Esophagus squamous epithelium (tissue), 5 donors: ENCODE measurements around the gene TEAD4. TPM values are rescaled to one million over a fixed set of nuclear protein-coding genes. Genes with fewer than 3 reads are reported as not detected.

Experiments used
- DNase-seq: peaks from one replicate; lab custom pipeline; 2025; lab: John Stamatoyannopoulos, UW
- H3K27ac ChIP-seq, 4 donors: fragments of 200-600 bp; sonication (generic); one replicate each; pipeline ENCODE4 v1.5.1; 2016 to 2019; ENCODE audit warnings: mild to moderate bottlenecking in 1 of 4
- H3K27me3 ChIP-seq, 4 donors: fragments of 200-600 bp; sonication (generic); 1 replicate in 3 of 4; 2 replicates in 1 of 4; pipeline versions ENCODE4 v1.5.1 to v1.6.0; 2017 to 2021; ENCODE audit warnings: antibody characterized with exemption in 1 of 4
- H3K36me3 ChIP-seq, 3 donors: fragments of 200-600 bp; sonication (generic); one replicate each; pipeline ENCODE4 v1.5.1; 2016 to 2019
- H3K4me1 ChIP-seq, 3 donors: fragments of 200-600 bp; sonication (generic); one replicate each; pipeline ENCODE4 v1.5.1; 2017 to 2019
- H3K4me3 ChIP-seq, 4 donors: fragments of 200-600 bp; sonication (generic); 1 replicate in 3 of 4; 2 replicates in 1 of 4; pipeline ENCODE4 v1.5.1; 2016 to 2019; ENCODE audit warnings: mild to moderate bottlenecking in 2 of 4, moderate library complexity in 1 of 4
- H3K9me3 ChIP-seq, 3 donors: fragments of 200-600 bp; sonication (generic); one replicate each; pipeline ENCODE4 v1.5.1; 2016 to 2019
- POLR2A ChIP-seq, 4 donors: fragments of 450-650 bp; IDR thresholded peaks; one replicate each; pipeline ENCODE4 v1.6.1; 2017; ENCODE audit warnings: antibody characterized with exemption in 4 of 4, mild to moderate bottlenecking in 4 of 4, moderate library complexity in 3 of 4
- WGBS, 2 donors: methylation state at CpG; one replicate each; pipeline ENCODE4 v1.1.5; 2018; 5-methylcytosine and 5-hydroxymethylcytosine counted together
- intact Hi-C: fragments of 100-400 bp; cut with DNase I; formaldehyde crosslinking; loops from one replicate; pipeline ENCODE4 v1.15.0; 2022
- total RNA-seq, 4 donors: library from RNA; depleted of rRNA; stranded (reverse); fragments of >200 nt; gene quantifications; one replicate each; pipeline ENCODE4 v1.1.0, GENCODE V29; 2016
- TF ChIP-seq, protein P1 (sequence below), 6 experiments: fragments of 450-650 bp in 4 of 6; fragments of 200-600 bp in 2 of 6; sonication (generic) in 2 of 6; IDR thresholded peaks; one replicate each; pipeline ENCODE4 v1.5.1; 2016 to 2019; ENCODE audit warnings: antibody characterized with exemption in 6 of 6, mild to moderate bottlenecking in 4 of 6, moderate library complexity in 4 of 6
- donor health status: DM: yes; HTN: yes; CAD: no.

The TEAD4 gene
- total RNA-seq, 4 donors from 2014 or later, result 10.7 to 16.6 (median 13.5) TPM

DNA sequence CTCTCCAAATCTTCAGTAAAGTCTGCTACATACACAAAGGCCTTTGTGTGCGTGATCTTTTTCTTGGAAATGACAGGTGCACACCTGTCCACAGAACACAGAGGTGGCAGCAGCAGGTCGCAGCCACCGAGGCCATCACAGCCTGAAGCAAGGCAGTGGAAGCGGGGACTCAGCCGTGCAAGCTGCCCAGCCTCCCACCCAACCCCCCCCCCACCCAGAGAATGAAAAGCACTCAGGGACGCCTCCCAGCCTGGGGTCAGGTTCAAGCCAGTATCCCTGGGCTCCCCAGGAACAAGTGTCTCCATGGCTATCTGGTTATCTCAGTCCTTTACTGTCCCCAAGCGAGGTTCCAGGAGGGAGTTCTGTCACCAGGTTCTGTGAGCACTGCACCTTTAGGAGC is 86.8 kb downstream of the TEAD4 start:
- H3K4me1 ChIP-seq, result no peaks in the 10 kb centered on the region
- 78 to 100% methylated on average over 1 of the region's 7 CpGs for WGBS, 2 donors
- no peak for DNase-seq
- H3K9me3 ChIP-seq, result no peaks in the 10 kb centered on the region
- H3K27ac ChIP-seq, result no peak overlapping the region
- H3K27me3 ChIP-seq, result peaks cover 0 to 5% (median 0%) of the 10 kb centered on the region in 4 donors
- TF ChIP-seq, protein P1, sequence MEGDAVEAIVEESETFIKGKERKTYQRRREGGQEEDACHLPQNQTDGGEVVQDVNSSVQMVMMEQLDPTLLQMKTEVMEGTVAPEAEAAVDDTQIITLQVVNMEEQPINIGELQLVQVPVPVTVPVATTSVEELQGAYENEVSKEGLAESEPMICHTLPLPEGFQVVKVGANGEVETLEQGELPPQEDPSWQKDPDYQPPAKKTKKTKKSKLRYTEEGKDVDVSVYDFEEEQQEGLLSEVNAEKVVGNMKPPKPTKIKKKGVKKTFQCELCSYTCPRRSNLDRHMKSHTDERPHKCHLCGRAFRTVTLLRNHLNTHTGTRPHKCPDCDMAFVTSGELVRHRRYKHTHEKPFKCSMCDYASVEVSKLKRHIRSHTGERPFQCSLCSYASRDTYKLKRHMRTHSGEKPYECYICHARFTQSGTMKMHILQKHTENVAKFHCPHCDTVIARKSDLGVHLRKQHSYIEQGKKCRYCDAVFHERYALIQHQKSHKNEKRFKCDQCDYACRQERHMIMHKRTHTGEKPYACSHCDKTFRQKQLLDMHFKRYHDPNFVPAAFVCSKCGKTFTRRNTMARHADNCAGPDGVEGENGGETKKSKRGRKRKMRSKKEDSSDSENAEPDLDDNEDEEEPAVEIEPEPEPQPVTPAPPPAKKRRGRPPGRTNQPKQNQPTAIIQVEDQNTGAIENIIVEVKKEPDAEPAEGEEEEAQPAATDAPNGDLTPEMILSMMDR (IDR thresholded peaks at IDR 0.05), result no peak
- no peak for TF ChIP-seq POLR2A (IDR thresholded peaks at IDR 0.05)
- H3K36me3 ChIP-seq, result peaks cover 0 to under 1% (median 0%) of the 10 kb centered on the region in 3 donors
- intact Hi-C loops, result no loop called here
- H3K4me3 ChIP-seq, result no peak overlapping the region

DNA sequence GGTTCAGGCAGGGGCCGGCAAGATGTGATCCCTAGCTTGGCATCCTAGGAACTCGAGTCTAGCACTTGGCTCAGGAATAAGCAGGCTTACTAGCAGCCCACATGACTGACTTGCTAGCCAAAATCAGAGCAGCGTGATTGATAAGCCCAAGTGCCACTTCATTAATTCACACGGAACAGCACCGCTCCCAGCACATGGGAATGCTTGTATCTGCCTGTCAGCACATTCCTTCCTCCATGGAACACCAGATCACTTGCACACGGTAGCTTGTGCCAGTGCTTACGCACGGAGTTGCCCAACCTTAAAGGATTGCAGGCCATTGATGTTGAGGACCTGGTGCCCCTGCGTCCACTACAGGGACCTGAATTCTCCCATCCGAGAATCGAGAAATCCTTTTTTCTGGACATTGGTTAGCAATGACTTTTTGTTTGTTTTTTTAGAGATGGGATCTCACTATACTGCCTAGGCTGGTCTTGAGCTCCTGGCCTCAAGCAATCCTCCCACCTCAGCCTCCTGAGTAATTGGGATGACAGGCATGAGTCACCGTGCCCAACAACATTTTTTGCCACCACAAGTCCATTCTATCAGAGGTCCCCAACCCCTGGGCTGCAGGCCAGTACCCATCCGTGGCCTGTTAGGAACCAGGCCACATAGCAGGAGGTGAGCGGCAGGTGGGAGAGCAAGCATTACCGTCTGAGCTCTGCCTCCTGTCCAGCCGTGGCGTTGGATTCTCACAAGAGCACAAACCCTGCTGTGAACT is 87.4 kb downstream of the TEAD4 start:
- Histone ChIP-seq H3K36me3 (no peaks in the 10 kb centered on the region), H3K4me1 (no peaks in the 10 kb centered on the region), H3K9me3 (no peaks in the 10 kb centered on the region), H3K4me3 (no peak overlapping the region), H3K27ac (no peak overlapping the region), H3K27me3 (peaks cover 0 to 5% (median 0%) of the 10 kb centered on the region in 4 donors)
- TF ChIP-seq, protein P1 (IDR thresholded peaks at IDR 0.05), result no peak
- TF ChIP-seq POLR2A (IDR thresholded peaks at IDR 0.05), result no peak
- DNase-seq, result no peak
- intact Hi-C loops, result no loop called here
- 55 to 57% methylated on average over 12 to 14 of the region's 17 CpGs for WGBS, 2 donors

DNA sequence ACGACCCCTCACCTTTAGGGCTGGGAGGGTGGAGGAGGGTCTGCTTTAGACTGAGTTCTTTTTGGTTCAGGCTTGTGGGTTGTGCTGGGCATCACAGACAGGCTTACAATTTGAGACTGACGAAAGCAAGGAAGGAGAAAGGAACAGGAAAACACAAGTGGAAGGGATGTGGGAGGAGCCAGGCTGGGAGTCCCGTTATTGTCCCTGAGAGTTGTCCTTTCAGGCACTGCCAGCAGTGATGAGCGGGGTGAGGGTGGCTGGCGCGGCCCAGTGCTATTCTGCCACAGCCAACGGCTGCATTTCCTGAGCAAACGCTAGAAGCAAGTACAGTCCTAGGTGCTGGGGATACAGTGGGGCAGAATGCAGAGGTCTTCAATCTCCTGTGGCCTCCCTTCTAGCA is 88.8 kb downstream of the TEAD4 start:
- WGBS, 2 donors, result 21 to 54% methylated on average over 5 to 7 of the region's 8 CpGs
- no peaks in the 10 kb centered on the region for H3K9me3 ChIP-seq
- H3K27me3 ChIP-seq, result no peaks in the 10 kb centered on the region
- H3K4me1 ChIP-seq, result no peaks in the 10 kb centered on the region
- no peak for TF ChIP-seq POLR2A (IDR thresholded peaks at IDR 0.05)
- TF ChIP-seq, protein P1 (IDR thresholded peaks at IDR 0.05), result no peak
- no peak overlapping the region for H3K4me3 ChIP-seq
- intact Hi-C loops, result no loop called here
- no peak for DNase-seq
- no peak overlapping the region for H3K27ac ChIP-seq
- no peaks in the 10 kb centered on the region for H3K36me3 ChIP-seq

DNA sequence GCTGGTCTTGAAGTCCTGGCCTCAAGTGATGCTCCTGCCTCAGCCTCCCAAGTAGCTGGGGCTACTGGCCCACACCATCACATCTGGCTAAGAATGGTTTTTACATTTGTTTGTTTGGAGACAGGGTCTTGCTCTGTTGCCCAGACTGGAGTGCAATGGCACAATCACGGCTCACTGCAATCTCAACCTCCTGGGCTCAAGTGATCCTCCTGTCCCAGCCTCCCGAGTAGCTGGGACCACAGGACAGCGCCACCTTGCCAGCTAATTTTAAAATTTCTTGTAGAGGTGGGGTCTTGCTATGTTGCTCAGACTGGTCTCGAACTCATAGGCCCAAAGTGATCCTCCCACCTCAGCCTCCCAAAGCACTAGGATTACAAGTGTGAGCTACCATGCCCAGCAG is 89.3 kb downstream of the TEAD4 start:
- H3K36me3 ChIP-seq, result no peaks in the 10 kb centered on the region
- 87 to 100% methylated on average over 2 to 4 of the region's 4 CpGs for WGBS, 2 donors
- H3K27ac ChIP-seq, result no peak overlapping the region
- intact Hi-C loops, result no loop called here
- no peaks in the 10 kb centered on the region for H3K4me1 ChIP-seq
- no peaks in the 10 kb centered on the region for H3K9me3 ChIP-seq
- no peak overlapping the region for H3K4me3 ChIP-seq
- TF ChIP-seq, protein P1 (IDR thresholded peaks at IDR 0.05), result no peak
- no peak for TF ChIP-seq POLR2A (IDR thresholded peaks at IDR 0.05)
- no peaks in the 10 kb centered on the region for H3K27me3 ChIP-seq
- DNase-seq, result no peak

DNA sequence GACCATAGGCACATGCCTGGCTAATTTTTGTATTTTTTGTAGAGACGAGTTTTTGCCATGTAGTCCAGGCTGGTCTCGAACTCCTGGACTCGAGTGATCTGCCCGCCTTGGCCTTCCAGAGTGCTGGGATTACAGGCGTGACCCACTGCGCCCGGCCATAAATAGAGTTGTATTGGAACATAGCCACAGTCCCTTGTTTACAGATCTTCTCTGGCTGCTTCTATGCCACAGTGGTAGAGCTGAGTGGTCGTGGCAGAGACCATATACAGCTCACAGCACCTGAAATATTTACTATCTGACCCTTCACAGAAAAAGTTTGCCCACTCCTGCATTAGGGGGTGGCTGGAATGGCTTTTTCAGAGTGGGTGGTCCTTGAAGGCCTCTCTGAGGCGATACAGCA is 90.0 kb downstream of the TEAD4 start:
- TF ChIP-seq, protein P1 (IDR thresholded peaks at IDR 0.05), result no peak
- WGBS, 2 donors, result 70 to 89% methylated on average over 7 to 9 of the region's 9 CpGs
- Histone ChIP-seq H3K36me3 (no peaks in the 10 kb centered on the region), H3K4me3 (no peak overlapping the region), H3K27ac (no peak overlapping the region), H3K27me3 (no peaks in the 10 kb centered on the region), H3K9me3 (no peaks in the 10 kb centered on the region), H3K4me1 (no peaks in the 10 kb centered on the region)
- DNase-seq, result no peak
- intact Hi-C loops, result no loop called here
